ENCODE results near the gene B4GALNT1.

Gene B4GALNT1

DNA sequence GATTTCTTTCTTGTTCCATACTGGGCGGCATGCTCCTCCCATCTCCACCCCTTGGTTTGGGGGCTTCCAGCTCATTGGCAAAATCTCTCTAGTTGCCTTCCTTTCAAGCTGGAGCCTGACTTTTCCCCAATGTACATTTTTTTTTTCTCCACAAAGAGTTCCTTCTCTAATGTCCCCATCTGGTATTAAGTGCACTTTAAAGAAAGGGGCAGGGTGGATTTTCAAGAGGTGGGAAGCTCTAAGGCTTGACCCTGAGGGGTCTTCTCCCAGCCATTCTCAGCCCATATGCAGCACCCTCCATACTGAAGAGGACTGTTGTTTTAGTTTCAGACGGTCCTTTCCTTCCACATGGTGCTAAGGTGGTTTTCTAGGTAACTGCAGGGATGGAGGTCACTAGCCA lies 47.8 kb downstream of the B4GALNT1 start:
- DNase-seq (ENCODE audit: low read depth in 2 of 2): no peak

DNA sequence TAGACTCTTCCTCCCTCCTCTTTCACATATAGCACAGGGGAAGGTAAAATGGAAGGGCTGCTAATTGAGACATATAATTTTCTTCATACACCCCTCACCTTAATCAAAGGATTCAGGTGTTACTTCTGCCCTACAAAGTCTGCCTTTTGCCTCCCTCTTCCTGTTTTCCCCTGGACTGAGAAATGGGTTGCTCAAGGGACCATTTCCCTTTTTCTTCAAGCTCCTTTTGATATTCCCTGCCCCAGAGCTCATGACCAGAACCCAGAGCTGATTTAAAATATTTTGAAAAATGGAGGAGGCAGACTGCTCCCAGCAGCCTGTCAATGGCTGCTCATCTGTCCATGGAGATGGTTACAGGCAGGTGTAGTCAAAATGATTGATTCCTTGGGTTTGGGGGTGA lies 48.3 kb downstream of the B4GALNT1 start:
- DNase-seq (ENCODE audit: low read depth in 2 of 2): no peak

DNA sequence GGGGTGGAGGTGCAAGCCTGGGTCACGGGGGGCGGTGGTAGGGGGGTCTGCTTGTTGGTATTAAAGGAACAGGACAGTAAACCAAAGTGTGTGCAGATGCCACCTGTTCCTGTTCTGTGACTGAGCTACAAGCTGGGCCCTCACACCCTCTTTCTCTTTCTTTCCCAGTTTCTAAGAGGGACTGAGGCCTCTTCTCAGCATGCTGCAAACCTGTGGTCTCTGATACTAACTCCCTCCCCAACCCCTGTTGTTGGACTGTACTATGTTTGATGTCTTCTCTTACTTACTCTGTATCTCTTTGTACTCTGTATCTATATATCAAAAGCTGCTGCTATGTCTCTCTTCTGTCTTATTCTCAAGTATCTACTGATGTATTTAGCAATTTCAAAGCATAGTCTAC lies 49.0 kb downstream of the B4GALNT1 start:
- DNase-seq (ENCODE audit: low read depth in 2 of 2): no peak

DNA sequence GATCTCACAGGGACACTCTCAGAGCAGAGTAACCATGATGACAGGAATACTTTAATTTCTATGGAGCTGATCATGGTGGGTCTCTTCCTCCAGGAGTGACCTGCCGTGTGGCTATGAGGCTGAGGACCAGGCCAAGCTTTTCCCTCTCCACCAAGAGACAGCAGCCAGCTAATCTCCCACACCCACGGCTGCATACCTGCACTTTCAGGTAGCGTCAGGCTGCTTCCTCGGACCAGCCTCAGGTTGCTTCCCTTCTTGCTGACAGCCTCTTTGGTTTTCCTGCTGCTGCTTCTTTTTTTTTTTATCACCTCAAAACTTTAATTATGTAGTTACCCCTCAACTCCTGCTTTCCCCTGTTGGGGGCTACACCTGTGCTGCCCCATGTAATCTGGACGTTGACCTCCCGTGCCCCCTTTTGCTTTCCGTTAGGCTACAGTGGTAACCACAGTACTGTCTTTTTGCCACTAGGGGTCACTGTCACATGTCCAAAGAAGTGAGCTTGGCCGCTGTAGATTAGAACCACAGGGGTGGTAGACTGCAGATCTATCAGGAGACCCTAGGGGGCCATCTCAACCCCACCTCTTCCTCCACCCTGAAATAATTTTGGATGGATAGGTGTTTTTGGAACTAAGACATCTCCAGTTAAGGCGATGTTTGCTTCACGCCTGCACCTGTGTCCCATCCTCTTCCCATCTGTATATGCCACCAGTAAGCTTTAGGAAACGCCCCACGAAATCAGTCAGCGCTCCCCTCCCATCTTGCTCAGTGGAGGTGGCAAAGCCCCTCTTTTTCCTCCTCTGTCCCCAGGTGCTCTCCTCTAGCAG lies 49.8 kb downstream of the B4GALNT1 start:
- peak; percentile 6 to 49 for DNase-seq (ENCODE audit: low read depth in 2 of 2)

DNA sequence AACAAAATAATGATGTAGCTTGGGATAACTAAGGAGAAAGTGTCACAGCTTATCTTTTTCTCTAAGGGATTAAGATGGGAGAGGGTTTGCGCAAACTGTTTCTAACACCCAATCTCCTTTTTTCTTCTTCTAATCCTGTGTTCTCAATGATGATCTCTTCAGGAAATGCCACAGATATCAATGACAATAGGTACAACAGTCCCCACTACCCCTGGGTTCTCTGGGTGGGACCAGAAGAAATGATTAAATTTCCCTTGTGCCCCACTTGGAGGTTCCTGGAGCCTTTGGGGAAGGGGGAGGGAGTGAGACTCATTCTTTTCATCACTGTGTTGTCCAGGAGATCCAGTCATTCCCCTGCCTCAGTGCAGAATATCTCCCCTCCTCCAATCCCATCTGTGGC lies 50.6 kb downstream of the B4GALNT1 start:
- DNase-seq (ENCODE audit: low read depth in 2 of 2): no peak

DNA sequence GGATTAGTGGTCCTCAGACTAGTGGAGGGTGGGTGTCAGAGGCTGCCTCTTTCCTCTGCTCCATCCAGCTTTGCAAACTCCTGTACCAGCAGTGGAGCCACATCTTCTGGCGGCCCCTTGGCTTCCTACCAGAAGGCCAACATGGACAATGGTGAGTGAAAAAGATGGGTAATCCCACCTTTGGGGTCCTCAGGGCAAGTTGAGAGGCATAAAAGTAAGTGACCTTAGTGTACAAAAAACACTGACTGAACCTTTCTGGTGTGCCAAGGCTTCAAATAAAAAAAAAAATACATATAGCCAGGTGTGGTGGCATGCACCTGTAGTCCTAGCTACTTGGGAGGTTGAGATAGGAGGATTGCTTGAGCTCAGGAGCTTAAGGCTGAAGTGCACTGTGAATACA lies 51.2 kb downstream of the B4GALNT1 start:
- DNase-seq (ENCODE audit: low read depth in 2 of 2): no peak

DNA sequence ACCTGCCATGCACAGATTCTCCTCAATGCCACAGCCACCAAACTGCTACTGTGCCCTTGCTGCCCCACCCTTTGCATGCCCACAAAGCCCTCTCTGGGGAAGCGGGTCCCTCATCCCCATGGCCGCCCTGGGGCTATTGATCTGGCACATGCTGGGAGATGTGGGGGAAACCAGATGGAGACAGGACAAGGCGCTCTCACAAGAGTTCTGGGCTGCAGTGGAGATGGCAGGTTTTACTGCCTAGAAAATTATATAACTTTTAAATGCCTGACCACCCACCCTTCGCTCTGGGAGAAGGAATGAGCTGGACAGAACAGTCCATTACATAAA lies 52.6 kb downstream of the B4GALNT1 start:
- DNase-seq (ENCODE audit: low read depth in 2 of 2): no peak

DNA sequence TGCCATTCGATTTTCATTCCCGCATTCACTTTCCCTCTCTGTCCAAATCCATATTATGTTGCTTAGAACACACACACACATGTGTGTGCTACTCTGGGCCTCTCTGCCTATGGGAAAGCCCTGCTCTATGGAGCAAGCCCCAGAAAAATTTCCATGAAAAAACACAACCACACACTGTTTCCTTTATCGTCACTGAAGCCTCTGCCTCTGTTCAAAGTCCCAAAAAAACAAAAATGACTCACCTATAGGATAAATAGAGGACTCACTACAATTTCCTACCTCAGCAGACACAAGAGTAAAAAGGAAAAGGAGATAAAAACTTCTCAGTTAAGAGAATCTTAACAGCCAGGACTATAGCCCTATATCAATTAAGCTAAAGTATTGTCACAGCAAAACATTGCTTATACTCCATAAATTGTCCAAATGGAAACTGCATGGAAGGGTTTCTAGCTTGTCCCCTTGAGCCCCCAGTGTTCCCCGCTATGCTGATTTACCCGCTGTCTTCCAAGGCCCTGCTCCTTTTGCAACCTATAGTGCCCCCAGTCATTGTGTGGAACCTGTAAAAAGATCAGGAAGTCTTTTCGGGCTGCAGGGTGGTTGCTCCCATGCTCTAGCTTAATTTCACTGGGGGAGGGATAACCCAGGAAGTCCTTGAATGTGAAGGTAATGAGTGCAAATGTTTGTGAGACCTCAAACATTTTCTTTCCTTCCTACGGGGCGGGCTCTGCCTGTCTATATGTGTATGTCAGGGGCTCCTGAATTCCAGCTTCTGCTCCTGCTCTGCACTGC lies 53.1 kb downstream of the B4GALNT1 start:
- no peak for DNase-seq (ENCODE audit: low read depth in 2 of 2)

DNA sequence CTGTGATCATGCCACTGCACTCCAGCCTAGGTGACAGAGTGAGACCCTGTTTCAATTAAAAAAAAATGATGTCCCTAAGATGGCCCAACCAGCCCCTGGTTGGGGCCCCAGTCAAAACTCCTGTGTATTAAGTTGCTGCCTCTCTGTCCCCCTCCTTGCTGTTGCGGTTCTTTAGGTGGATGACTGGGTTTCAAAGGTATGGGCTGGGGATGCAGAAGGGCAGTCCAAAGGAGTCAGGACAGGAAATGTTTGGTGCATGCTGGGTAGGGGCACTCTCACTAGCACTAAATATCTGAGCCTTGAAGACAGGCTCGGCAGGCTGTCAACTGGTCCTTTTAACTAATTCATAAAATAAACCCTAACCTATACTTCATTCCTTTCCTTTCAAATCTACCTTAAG lies 54.0 kb downstream of the B4GALNT1 start:
- no peak for DNase-seq (ENCODE audit: low read depth in 2 of 2)

DNA sequence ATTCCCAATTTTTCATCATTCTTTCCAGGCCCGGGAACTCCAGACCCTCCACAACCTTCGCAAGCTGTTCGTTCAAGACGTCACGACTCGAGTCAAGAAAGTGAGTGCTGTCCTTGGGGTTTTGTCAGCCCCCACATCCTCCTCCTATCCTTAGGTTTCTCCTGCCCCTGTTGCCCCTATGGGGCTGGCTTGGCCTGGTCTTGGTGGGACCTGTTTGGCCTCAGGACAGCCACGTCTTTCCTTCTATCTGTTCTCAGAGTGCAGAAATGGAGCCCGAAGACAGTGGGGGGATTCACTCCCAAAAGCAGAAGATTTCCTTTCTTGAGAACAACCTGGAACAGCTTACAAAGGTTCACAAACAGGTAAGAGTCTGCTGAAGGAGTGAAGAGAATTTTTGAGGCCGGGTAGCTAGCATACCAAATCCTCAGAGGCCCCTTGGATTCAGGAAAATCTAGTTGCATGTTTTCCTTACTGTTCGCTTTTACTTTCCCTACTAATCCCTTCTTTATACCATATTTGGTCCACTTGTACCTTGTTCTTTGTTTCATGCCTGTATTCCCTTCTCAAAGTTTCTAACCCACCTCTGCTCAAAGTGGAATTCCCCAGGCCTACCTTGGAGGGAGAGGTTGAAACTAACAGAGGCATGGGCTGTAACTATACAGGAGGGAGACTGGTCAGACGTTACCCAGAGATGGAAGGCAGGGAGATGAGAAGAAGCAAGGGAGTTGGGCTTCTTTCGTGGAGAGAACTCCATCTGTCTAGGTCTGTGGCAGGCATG lies 54.8 kb downstream of the B4GALNT1 start:
- no peak for DNase-seq (ENCODE audit: low read depth in 2 of 2)

DNA sequence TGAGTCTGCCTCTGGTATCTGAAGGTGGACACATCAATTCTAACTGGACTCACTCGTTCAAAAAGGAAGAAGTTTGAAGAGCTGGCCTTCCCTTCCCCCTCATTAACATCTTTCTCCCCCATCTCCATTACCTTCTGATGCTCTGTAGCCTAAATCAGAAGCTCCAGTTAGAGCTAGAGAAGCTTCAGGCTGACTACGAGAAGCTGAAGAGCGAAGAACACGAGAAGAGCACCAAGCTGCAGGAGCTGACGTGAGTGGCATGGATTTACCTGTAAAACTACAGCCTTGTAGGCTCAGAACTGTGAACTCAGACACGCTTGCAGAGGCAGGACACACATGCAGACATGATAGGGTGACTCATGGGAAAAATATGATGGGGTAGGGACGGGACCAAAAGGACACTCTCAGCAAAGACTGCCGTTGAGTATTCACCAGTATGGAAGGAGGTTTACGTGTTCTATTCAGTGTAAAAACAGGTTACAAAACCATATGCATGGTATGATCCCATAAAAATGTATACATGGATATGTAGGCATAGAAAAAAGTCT lies 56.3 kb downstream of the B4GALNT1 start:
- DNase-seq (ENCODE audit: low read depth in 2 of 2): no peak
